Measurements from ENCODE around the gene PMEPA1. TPM values are rescaled to one million over a fixed set of nuclear protein-coding genes. Genes with fewer than 3 reads are reported as not detected.

The PMEPA1 gene
- polyA plus RNA-seq, 2 of the 4 experiments (the other 2 are of a cell fraction), result 131 to 147 TPM

DNA sequence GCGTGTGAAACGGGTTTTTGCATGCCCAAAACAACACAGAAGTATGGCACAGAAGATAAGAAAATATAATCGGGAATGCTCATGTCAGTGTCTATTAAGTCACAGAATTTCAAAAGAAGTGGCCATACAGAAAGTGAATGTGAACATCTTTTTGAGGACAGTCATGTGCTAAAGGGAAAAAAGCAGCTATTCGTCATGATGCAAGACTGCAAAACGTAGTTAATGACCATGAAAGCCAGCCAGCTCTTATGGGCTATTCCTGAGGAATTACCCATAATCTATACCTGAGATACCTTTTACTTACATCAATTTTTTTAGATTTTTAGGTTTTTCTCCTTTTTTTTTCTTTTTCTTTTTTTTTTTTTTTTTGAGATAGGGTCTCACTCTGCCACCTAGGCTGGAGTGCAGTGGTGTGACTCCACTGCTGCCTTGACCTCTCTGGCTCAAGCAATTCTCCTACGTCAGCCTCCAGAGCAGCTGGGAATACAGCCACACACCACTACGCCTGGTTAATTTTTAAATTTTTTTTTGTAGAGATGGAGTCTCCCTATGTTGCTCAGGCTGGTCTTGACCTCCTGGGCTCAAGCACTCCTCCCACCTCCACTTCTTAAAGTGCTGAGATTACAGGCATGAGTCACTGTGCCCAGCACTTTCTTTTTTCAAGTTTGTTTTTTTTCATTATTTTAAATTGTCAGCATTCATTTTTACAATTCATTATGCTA is 71.5 kb downstream of the PMEPA1 start:
- DNase-seq (ENCODE audit: low read depth in 1 of 2, low spot score in 1 of 2) (peak in 1 of 2 experiments; percentile 82), ATAC-seq (peak; percentile 93 to 99), FAIRE-seq (no peak)
- POLR2A ChIA-PET, result interaction anchor here (0.9 kb wide), 1 partner anchor 16 kb away, joined by 4 read pairs; no protein-coding TSS in a partner anchor
- CTCF ChIA-PET, result interaction anchor here (0.6 to 5.6 kb wide), 7 partner anchors 8 to 572 kb away, joined by 3 to 25 read pairs (median 5); no protein-coding TSS in a partner anchor
- peaks cover 15% of the 10 kb centered on the region for H3K9me3 ChIP-seq
- 42% methylated on average over 7 of the region's 7 CpGs for whole genome bisulfite sequencing (ENCODE audit: missing lambda C conversion rate)
- peak overlapping the region; percentile 66 to 82 for H3K27ac ChIP-seq
- H3K4me3 ChIP-seq, result peak overlapping the region; percentile 14; the same call in 2 of the 3 replicates
- TF ChIP-seq JUN (IDR thresholded peaks at IDR 0.05) (peak in 1 of 2 experiments; percentile 47; a peak in 1 of 5 replicates), ZNF302 (CRISPR knock-in tag; IDR thresholded peaks at IDR 0.05) (no peak), HEYL (CRISPR knock-in tag; IDR thresholded peaks at IDR 0.05) (no peak), RAD21 (conservative IDR thresholded peaks at IDR 0.05 in 1 of 2, IDR thresholded peaks at IDR 0.05 in 1 of 2) (0 out of 5 replicates have a peak, but pooled peaks of 1 of the 2 experiments have one; percentile 11), FOSL2 (IDR thresholded peaks at IDR 0.05) (0 out of 2 replicates have a peak, but pooled peaks have one; percentile 39), FOSL2 (CRISPR knock-in tag; IDR thresholded peaks at IDR 0.05) (peak; percentile 69), JUNB (IDR thresholded peaks at IDR 0.05) (peak; percentile 50; the same call in 1 of the 2 replicates), POLR2A (IDR thresholded peaks at IDR 0.05; ENCODE audit: low read length) (no peak), GATA3 (IDR thresholded peaks at IDR 0.05; ENCODE audit: borderline replicate concordance) (no peak)
- TF ChIP-seq, protein P1, sequence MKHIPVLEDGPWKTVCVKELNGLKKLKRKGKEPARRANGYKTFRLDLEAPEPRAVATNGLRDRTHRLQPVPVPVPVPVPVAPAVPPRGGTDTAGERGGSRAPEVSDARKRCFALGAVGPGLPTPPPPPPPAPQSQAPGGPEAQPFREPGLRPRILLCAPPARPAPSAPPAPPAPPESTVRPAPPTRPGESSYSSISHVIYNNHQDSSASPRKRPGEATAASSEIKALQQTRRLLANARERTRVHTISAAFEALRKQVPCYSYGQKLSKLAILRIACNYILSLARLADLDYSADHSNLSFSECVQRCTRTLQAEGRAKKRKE (CRISPR knock-in tag; IDR thresholded peaks at IDR 0.05; ENCODE audit: low read depth), result no peak
- TF ChIP-seq, protein P2, sequence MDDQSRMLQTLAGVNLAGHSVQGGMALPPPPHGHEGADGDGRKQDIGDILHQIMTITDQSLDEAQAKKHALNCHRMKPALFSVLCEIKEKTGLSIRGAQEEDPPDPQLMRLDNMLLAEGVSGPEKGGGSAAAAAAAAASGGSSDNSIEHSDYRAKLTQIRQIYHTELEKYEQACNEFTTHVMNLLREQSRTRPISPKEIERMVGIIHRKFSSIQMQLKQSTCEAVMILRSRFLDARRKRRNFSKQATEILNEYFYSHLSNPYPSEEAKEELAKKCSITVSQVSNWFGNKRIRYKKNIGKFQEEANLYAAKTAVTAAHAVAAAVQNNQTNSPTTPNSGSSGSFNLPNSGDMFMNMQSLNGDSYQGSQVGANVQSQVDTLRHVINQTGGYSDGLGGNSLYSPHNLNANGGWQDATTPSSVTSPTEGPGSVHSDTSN (IDR thresholded peaks at IDR 0.05), result no peak
- peaks cover 18% of the 10 kb centered on the region for H3K4me1 ChIP-seq
- H3K4me2 ChIP-seq, result peak overlapping the region; percentile 77

DNA sequence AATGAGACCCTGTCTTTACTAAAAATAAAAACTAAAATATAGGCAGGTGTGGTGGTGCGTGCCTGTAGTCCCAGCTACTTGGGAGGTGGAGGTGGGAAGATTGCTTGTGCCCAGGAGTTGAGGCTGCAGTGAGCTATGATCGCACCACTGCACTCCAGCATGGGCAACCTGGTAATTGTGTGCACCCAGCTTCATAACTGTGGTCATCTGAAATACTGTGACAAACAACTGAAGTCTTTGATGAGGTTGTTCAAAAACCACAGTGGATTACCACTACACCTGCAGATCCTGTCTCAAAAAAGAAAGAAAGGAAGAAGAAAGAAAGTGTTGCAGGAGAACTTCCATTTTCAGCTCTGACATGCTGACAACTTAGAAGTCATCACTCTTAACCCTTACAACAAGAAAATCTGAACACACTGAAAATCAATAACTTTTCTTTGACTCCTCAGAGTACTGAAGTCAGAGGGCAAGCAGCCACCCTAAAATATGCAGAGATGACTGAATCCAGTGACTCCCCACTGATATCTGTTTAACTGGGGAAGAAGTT is 75.8 kb downstream of the PMEPA1 start:
- DNase-seq (ENCODE audit: low read depth in 1 of 2, low spot score in 1 of 2), result no peak
- ChIA-PET CTCF (interaction anchor here (4.6 kb wide), 1 partner anchor 11 kb away, joined by 27 read pairs; no protein-coding TSS in a partner anchor), POLR2A (interaction anchor here (0.6 kb wide), 1 partner anchor 34 kb away, joined by 4 read pairs; no protein-coding TSS in a partner anchor)
- Histone ChIP-seq H3K9me3 (peaks cover 15% of the 10 kb centered on the region), H3K4me2 (no peak overlapping the region), H3K4me3 (no peak overlapping the region), H3K27ac (no peak overlapping the region), H3K4me1 (peaks cover 11% of the 10 kb centered on the region)
- FAIRE-seq, result no peak
- 63% methylated on average over 2 of the region's 2 CpGs for WGBS (ENCODE audit: missing lambda C conversion rate)
- TF ChIP-seq, protein P3, sequence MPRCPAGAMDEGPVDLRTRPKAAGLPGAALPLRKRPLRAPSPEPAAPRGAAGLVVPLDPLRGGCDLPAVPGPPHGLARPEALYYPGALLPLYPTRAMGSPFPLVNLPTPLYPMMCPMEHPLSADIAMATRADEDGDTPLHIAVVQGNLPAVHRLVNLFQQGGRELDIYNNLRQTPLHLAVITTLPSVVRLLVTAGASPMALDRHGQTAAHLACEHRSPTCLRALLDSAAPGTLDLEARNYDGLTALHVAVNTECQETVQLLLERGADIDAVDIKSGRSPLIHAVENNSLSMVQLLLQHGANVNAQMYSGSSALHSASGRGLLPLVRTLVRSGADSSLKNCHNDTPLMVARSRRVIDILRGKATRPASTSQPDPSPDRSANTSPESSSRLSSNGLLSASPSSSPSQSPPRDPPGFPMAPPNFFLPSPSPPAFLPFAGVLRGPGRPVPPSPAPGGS (IDR thresholded peaks at IDR 0.05), result no peak
- TF ChIP-seq RFX5 (IDR thresholded peaks at IDR 0.05), result no peak
- TF ChIP-seq, protein P4, sequence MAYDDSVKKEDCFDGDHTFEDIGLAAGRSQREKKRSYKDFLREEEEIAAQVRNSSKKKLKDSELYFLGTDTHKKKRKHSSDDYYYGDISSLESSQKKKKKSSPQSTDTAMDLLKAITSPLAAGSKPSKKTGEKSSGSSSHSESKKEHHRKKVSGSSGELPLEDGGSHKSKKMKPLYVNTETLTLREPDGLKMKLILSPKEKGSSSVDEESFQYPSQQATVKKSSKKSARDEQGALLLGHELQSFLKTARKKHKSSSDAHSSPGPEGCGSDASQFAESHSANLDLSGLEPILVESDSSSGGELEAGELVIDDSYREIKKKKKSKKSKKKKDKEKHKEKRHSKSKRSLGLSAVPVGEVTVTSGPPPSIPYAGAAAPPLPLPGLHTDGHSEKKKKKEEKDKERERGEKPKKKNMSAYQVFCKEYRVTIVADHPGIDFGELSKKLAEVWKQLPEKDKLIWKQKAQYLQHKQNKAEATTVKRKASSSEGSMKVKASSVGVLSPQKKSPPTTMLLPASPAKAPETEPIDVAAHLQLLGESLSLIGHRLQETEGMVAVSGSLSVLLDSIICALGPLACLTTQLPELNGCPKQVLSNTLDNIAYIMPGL (CRISPR knock-in tag; IDR thresholded peaks at IDR 0.05; ENCODE audit: borderline replicate concordance), result no peak
- TF ChIP-seq CBX2 (IDR thresholded peaks at IDR 0.05; ENCODE audit: borderline replicate concordance, low read depth), result no peak
- no peak for TF ChIP-seq JUNB (IDR thresholded peaks at IDR 0.05)
- TF ChIP-seq TP53 (CRISPR knock-in tag; IDR thresholded peaks at IDR 0.05), result no peak
- TF ChIP-seq KDM1A (IDR thresholded peaks at IDR 0.05; ENCODE audit: low read depth), result no peak
- no peak for TF ChIP-seq EP300 (IDR thresholded peaks at IDR 0.05)
- TF ChIP-seq FOXS1 (CRISPR knock-in tag; IDR thresholded peaks at IDR 0.05), result no peak
- TF ChIP-seq, protein P5, sequence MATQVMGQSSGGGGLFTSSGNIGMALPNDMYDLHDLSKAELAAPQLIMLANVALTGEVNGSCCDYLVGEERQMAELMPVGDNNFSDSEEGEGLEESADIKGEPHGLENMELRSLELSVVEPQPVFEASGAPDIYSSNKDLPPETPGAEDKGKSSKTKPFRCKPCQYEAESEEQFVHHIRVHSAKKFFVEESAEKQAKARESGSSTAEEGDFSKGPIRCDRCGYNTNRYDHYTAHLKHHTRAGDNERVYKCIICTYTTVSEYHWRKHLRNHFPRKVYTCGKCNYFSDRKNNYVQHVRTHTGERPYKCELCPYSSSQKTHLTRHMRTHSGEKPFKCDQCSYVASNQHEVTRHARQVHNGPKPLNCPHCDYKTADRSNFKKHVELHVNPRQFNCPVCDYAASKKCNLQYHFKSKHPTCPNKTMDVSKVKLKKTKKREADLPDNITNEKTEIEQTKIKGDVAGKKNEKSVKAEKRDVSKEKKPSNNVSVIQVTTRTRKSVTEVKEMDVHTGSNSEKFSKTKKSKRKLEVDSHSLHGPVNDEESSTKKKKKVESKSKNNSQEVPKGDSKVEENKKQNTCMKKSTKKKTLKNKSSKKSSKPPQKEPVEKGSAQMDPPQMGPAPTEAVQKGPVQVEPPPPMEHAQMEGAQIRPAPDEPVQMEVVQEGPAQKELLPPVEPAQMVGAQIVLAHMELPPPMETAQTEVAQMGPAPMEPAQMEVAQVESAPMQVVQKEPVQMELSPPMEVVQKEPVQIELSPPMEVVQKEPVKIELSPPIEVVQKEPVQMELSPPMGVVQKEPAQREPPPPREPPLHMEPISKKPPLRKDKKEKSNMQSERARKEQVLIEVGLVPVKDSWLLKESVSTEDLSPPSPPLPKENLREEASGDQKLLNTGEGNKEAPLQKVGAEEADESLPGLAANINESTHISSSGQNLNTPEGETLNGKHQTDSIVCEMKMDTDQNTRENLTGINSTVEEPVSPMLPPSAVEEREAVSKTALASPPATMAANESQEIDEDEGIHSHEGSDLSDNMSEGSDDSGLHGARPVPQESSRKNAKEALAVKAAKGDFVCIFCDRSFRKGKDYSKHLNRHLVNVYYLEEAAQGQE (IDR thresholded peaks at IDR 0.05), result no peak
- no peak for TF ChIP-seq ESRRA (IDR thresholded peaks at IDR 0.05; ENCODE audit: borderline replicate concordance, low read length)
- TF ChIP-seq GATA3 (IDR thresholded peaks at IDR 0.05; ENCODE audit: borderline replicate concordance), result no peak
- TF ChIP-seq PHF8 (IDR thresholded peaks at IDR 0.05; ENCODE audit: borderline replicate concordance, low read depth), result no peak
- no peak for TF ChIP-seq ZC3H11A (IDR thresholded peaks at IDR 0.05)
- TF ChIP-seq, protein P2 (IDR thresholded peaks at IDR 0.05), result no peak
- ATAC-seq, result no peak

Measured in A549 (cell line).